ENCODE measurements around the gene ATRX. TPM values are rescaled to one million over a fixed set of nuclear protein-coding genes. Genes with fewer than 3 reads are reported as not detected.
"Not testable (repeated sequence)": the region's sequence is repeated elsewhere in the genome, so short reads cannot be mapped to it uniquely, and the experiment has no call there.

Gene ATRX
- total RNA-seq, 2 donors from 2014 or later, result 40.9 to 48.3 TPM

DNA sequence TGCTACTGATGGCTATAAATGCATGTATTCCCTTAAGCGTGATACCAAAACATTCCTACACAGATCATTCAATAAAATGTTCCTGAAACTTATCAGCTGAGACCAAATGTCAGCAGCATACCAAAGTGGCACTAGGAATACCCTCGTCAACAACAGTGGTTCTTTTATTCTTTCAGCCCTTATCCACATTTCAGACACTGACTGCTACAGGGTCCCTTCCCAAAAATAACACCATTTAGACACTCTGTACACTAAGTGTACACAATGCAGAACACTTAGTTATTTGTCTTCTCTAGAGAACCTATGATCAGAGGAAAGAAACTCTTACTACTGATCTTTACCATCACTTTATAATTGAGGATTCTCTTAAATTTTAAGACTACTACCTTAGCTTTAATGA lies 94.1 kb downstream of the ATRX start:
- TF ChIP-seq, protein P1, sequence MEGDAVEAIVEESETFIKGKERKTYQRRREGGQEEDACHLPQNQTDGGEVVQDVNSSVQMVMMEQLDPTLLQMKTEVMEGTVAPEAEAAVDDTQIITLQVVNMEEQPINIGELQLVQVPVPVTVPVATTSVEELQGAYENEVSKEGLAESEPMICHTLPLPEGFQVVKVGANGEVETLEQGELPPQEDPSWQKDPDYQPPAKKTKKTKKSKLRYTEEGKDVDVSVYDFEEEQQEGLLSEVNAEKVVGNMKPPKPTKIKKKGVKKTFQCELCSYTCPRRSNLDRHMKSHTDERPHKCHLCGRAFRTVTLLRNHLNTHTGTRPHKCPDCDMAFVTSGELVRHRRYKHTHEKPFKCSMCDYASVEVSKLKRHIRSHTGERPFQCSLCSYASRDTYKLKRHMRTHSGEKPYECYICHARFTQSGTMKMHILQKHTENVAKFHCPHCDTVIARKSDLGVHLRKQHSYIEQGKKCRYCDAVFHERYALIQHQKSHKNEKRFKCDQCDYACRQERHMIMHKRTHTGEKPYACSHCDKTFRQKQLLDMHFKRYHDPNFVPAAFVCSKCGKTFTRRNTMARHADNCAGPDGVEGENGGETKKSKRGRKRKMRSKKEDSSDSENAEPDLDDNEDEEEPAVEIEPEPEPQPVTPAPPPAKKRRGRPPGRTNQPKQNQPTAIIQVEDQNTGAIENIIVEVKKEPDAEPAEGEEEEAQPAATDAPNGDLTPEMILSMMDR (IDR thresholded peaks at IDR 0.05), result no peak
- no peak overlapping the region for H3K4me3 ChIP-seq
- no peaks in the 10 kb centered on the region for H3K9me3 ChIP-seq
- DNase-seq (ENCODE audit: low spot score), result no peak
- H3K27me3 ChIP-seq, result no peaks in the 10 kb centered on the region
- H3K36me3 ChIP-seq, result peaks cover 7% of the 10 kb centered on the region
- no peak overlapping the region for H3K27ac ChIP-seq
- H3K4me1 ChIP-seq, result no peaks in the 10 kb centered on the region

DNA sequence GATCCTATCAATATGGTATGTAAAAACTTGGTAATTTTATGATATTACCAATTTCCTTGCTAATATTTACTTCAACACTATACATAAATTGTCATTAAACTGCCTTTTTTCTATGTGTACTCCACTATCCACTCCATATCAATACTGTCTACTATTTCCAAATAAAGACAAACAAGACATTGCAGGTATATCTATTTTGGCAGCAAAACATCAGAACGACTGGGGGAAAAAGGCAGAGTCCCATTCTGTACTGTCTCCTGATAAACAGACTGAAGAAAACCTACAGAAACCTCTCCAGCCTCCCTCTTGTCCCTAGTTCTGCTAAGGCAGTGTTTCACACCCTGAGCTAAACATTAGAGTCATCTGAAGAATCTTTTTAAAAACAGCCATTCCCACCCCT lies 96.6 kb downstream of the ATRX start:
- Histone ChIP-seq H3K4me1 (no peaks in the 10 kb centered on the region), H3K9me3 (no peaks in the 10 kb centered on the region), H3K27ac (no peak overlapping the region), H3K4me3 (no peak overlapping the region), H3K27me3 (no peaks in the 10 kb centered on the region), H3K36me3 (peaks cover 7% of the 10 kb centered on the region)
- DNase-seq (ENCODE audit: low spot score), result no peak
- TF ChIP-seq, protein P1 (IDR thresholded peaks at IDR 0.05), result no peak

DNA sequence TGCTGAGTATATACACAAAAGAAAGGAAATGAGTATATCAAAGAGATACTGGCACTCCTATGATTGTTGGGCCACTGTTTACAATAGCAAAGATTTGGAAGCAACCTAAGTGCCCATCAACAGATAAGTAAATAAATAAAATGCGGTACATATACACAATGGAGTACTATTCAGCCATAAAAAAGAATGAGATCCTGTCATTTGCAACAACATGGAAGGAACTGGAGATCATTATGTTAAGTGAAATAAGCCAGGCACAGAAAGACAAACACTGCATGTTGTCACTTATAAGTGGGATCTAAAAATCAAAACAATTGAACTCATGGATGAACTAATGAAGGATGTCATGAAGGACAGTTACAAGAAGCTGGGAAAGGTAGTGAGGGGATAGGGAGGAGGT lies 100.3 kb downstream of the ATRX start:
- H3K4me3 ChIP-seq; H3K36me3 ChIP-seq; H3K27me3 ChIP-seq; H3K27ac ChIP-seq; H3K4me1 ChIP-seq; H3K9me3 ChIP-seq; DNase-seq (ENCODE audit: low spot score): not testable (repeated sequence)

DNA sequence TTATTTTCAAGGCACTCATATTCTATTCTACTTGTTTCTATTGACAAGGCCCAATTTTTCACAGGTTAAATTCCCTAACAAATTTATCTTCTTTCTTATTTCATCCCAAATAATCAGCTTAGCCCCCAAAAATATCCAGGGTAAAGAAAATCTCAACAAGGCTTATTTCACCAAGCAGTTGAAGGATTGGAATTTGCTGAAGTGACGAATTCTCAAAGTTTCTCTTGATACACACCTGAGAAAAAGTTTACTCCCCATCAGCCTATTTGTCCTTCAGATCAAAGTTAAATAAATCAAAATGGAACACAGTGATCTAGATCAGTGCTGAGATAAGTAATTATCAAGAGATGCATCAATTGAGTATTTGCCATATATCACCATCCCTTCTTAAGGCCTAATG lies 106.9 kb downstream of the ATRX start:
- H3K4me1 ChIP-seq, result no peaks in the 10 kb centered on the region
- peaks cover 6% of the 10 kb centered on the region for H3K36me3 ChIP-seq
- TF ChIP-seq, protein P1 (IDR thresholded peaks at IDR 0.05), result no peak
- H3K9me3 ChIP-seq, result no peaks in the 10 kb centered on the region
- H3K4me3 ChIP-seq, result no peak overlapping the region
- no peak for DNase-seq (ENCODE audit: low spot score)
- H3K27ac ChIP-seq, result no peak overlapping the region
- no peaks in the 10 kb centered on the region for H3K27me3 ChIP-seq

DNA sequence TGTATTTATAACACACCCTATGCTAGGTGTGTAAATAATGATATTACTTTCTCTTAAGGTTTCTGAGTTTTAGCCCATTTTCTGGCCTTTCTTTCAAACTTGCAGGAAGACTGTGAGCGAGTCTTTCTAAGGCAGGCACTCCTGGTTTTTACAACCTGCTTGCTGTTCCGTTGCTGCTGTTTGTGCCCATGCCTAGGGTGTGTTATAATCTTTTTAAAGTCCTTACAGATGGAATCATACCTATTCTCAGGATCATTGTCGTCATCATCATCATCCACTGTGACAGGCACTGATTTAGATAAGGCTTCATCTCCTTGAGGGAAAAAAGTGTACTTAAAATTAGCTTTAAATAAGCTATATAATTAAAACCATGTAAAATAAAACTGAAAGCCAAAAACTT lies 110.0 kb downstream of the ATRX start:
- no peak overlapping the region for H3K27ac ChIP-seq

GRCh38 chrX:77668391-77669237 lies 117.4 kb downstream of the ATRX start:
- no peaks in the 10 kb centered on the region for H3K27me3 ChIP-seq
- no peaks in the 10 kb centered on the region for H3K36me3 ChIP-seq
- no peak overlapping the region for H3K4me3 ChIP-seq
- TF ChIP-seq, protein P1 (IDR thresholded peaks at IDR 0.05), result no peak
- no peak for DNase-seq (ENCODE audit: low spot score)
- peak overlapping the region in 1 of 2 donors; percentile 2 for H3K27ac ChIP-seq
- H3K4me1 ChIP-seq, result no peaks in the 10 kb centered on the region
- H3K9me3 ChIP-seq, result no peaks in the 10 kb centered on the region

More for the DNA sequence above, 110.0 kb downstream of the ATRX start:
- DNase-seq (ENCODE audit: low spot score), result no peak
- Histone ChIP-seq H3K4me3 (no peak overlapping the region), H3K4me1 (no peaks in the 10 kb centered on the region), H3K36me3 (peaks cover 6% of the 10 kb centered on the region), H3K9me3 (no peaks in the 10 kb centered on the region), H3K27me3 (no peaks in the 10 kb centered on the region)
- TF ChIP-seq, protein P1 (IDR thresholded peaks at IDR 0.05), result no peak

All from right atrium auricular region (tissue), 2 donors.